Immature natural killer cell (primary cell): Measurements from ENCODE around the gene MEIS2. TPM values are rescaled to one million over a fixed set of nuclear protein-coding genes. Genes with fewer than 3 reads are reported as not detected.

Source experiments
- DNase-seq, 3 donors: peaks; one replicate each; pipeline ENCODE4 v3.0.0; 2022; ENCODE audit warnings: mixed read lengths in 1 of 3
- H3K27ac Mint-ChIP-seq, 6 donors: one replicate each; pipeline ENCODE4 v1.8.0; 2020; ENCODE audit warnings: mixed read lengths in 6 of 6, mild to moderate bottlenecking in 5 of 6, inconsistent platforms in 4 of 6, moderate library complexity in 3 of 6
- H3K27me3 Mint-ChIP-seq, 3 donors: one replicate each; pipeline ENCODE4 v1.8.0; 2020 to 2021; ENCODE audit warnings: low read depth in 3 of 3, mild to moderate bottlenecking in 3 of 3, mixed read lengths in 3 of 3, moderate library complexity in 3 of 3, inconsistent platforms in 1 of 3
- H3K36me3 Mint-ChIP-seq, 3 donors: one replicate each; pipeline ENCODE4 v1.8.0; 2020; ENCODE audit warnings: mixed read lengths in 3 of 3, inconsistent platforms in 2 of 3, mild to moderate bottlenecking in 2 of 3
- H3K4me1 Mint-ChIP-seq, 2 donors: one replicate each; pipeline ENCODE4 v1.8.0; 2020; ENCODE audit warnings: inconsistent platforms in 2 of 2, mild to moderate bottlenecking in 2 of 2, mixed read lengths in 2 of 2, moderate library complexity in 1 of 2
- H3K4me3 Mint-ChIP-seq, 5 donors: one replicate each; pipeline ENCODE4 v1.8.0; 2020; ENCODE audit warnings: mild to moderate bottlenecking in 5 of 5, mixed read lengths in 5 of 5, inconsistent platforms in 3 of 5, moderate library complexity in 3 of 5
- H3K9me3 Mint-ChIP-seq, 6 donors: one replicate each; pipeline ENCODE4 v1.8.0; 2020; ENCODE audit warnings: mild to moderate bottlenecking in 6 of 6, mixed read lengths in 6 of 6, inconsistent platforms in 4 of 6, moderate library complexity in 3 of 6
- polyA plus RNA-seq, 3 donors: library from polyadenylated mRNA; unstranded; fragments of 300-500 nt; fragmentation: Illumina TruSeq; gene quantifications; one replicate each; pipeline ENCODE4 v1.2.3, GENCODE V29; 2021

The MEIS2 gene
- polyA plus RNA-seq, 3 donors from 2014 or later = not detected

GRCh38 chr15:36856339-36856973, 243.9 kb downstream of the MEIS2 start:
- no peak overlapping the region for H3K4me3 Mint-ChIP-seq

GRCh38 chr15:36850864-36851263, 249.5 kb downstream of the MEIS2 start:
- H3K27ac Mint-ChIP-seq = no peak overlapping the region
- no peak for DNase-seq
- H3K27me3 Mint-ChIP-seq = peaks cover 0 to 2% (median 2%) of the 10 kb centered on the region in 3 donors
- no peak overlapping the region for H3K4me3 Mint-ChIP-seq
- H3K9me3 Mint-ChIP-seq = peaks cover 0 to 11% (median 2%) of the 10 kb centered on the region in 6 donors
- no peaks in the 10 kb centered on the region for H3K4me1 Mint-ChIP-seq
- H3K36me3 Mint-ChIP-seq = no peaks in the 10 kb centered on the region

More at GRCh38 chr15:36856339-36856973, 243.9 kb downstream of the MEIS2 start:
- peaks cover 0 to 2% (median 2%) of the 10 kb centered on the region in 3 donors for H3K27me3 Mint-ChIP-seq
- H3K4me1 Mint-ChIP-seq = no peaks in the 10 kb centered on the region
- no peaks in the 10 kb centered on the region for H3K36me3 Mint-ChIP-seq
- peaks cover 0 to 18% (median 4%) of the 10 kb centered on the region in 6 donors for H3K9me3 Mint-ChIP-seq
- DNase-seq = no peak
- H3K27ac Mint-ChIP-seq = no peak overlapping the region

- no peaks in the 10 kb centered on the region for H3K4me1 Mint-ChIP-seq
- H3K4me3 Mint-ChIP-seq = no peak overlapping the region
- no peaks in the 10 kb centered on the region for H3K36me3 Mint-ChIP-seq
- no peak overlapping the region for H3K27ac Mint-ChIP-seq
- H3K9me3 Mint-ChIP-seq = peaks cover 0 to 9% (median 3%) of the 10 kb centered on the region in 6 donors
- DNase-seq = no peak
- peaks cover 0 to 5% (median 2%) of the 10 kb centered on the region in 3 donors for H3K27me3 Mint-ChIP-seq
These were observed 255.1 kb downstream of the MEIS2 start for GRCh38 chr15:36845270-36845669.

GRCh38 chr15:36844534-36844998, 255.8 kb downstream of the MEIS2 start:
- no peaks in the 10 kb centered on the region for H3K4me1 Mint-ChIP-seq
- no peak overlapping the region for H3K4me3 Mint-ChIP-seq
- no peak for DNase-seq
- no peaks in the 10 kb centered on the region for H3K36me3 Mint-ChIP-seq
- peaks cover 0 to 9% (median 3%) of the 10 kb centered on the region in 6 donors for H3K9me3 Mint-ChIP-seq
- no peak overlapping the region for H3K27ac Mint-ChIP-seq
- peaks cover 0 to 5% (median 2%) of the 10 kb centered on the region in 3 donors for H3K27me3 Mint-ChIP-seq

GRCh38 chr15:36843822-36844221, 256.5 kb downstream of the MEIS2 start:
- no peak for DNase-seq
- Mint-ChIP-seq H3K27me3 (peaks cover 0 to 5% (median 0%) of the 10 kb centered on the region in 3 donors), H3K4me1 (no peaks in the 10 kb centered on the region), H3K9me3 (peaks cover 0 to 7% (median 3%) of the 10 kb centered on the region in 6 donors), H3K27ac (no peak overlapping the region), H3K4me3 (no peak overlapping the region), H3K36me3 (no peaks in the 10 kb centered on the region)

GRCh38 chr15:36841193-36841592, 259.2 kb downstream of the MEIS2 start:
- Mint-ChIP-seq H3K4me3 (no peak overlapping the region), H3K36me3 (no peaks in the 10 kb centered on the region), H3K27me3 (peaks cover 0 to 5% (median 0%) of the 10 kb centered on the region in 3 donors), H3K4me1 (no peaks in the 10 kb centered on the region), H3K9me3 (peaks cover 0 to 6% (median 3%) of the 10 kb centered on the region in 6 donors), H3K27ac (no peak overlapping the region)
- DNase-seq = no peak
